GM12864 (cell line): ENCODE measurements around the gene PPARA.

Experiments used
- DNase-seq: peaks from one replicate; pipeline ENCODE4 v3.0.0-alpha.2; 2011; ENCODE audit warnings: low read depth
- H3K4me3 ChIP-seq: 2 replicates; pipeline ENCODE4 v1.5.1; 2011; ENCODE audit warnings: mild to moderate bottlenecking, low read depth, low read length, control low read depth
- TF ChIP-seq, protein P1 (sequence below): IDR thresholded peaks from 2 replicates; pipeline ENCODE4 v1.5.1; 2011; ENCODE audit warnings: low read depth, mild to moderate bottlenecking, moderate library complexity, low read length, control low read depth, inconsistent platforms; ENCODE audit errors: missing control alignments

Gene PPARA

DNA sequence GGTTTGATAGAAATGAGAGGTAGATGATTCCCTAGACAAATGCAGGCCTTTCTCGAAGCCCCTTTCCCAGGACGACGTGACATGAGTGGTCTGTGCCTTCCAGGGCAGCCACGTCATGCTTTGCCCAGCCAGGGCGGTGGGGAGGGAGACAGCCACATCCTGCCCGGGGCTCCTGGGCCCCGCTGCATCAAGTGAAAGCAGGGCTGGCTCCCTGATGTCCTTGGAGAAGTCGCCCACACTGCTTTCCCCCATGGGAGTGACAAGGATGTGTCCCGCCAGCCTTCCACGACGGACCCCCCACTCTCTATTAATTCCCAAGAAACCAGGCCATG is 13.2 kb downstream of the PPARA start:
- no peak for DNase-seq
- TF ChIP-seq, protein P1, sequence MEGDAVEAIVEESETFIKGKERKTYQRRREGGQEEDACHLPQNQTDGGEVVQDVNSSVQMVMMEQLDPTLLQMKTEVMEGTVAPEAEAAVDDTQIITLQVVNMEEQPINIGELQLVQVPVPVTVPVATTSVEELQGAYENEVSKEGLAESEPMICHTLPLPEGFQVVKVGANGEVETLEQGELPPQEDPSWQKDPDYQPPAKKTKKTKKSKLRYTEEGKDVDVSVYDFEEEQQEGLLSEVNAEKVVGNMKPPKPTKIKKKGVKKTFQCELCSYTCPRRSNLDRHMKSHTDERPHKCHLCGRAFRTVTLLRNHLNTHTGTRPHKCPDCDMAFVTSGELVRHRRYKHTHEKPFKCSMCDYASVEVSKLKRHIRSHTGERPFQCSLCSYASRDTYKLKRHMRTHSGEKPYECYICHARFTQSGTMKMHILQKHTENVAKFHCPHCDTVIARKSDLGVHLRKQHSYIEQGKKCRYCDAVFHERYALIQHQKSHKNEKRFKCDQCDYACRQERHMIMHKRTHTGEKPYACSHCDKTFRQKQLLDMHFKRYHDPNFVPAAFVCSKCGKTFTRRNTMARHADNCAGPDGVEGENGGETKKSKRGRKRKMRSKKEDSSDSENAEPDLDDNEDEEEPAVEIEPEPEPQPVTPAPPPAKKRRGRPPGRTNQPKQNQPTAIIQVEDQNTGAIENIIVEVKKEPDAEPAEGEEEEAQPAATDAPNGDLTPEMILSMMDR = no peak
- no peak overlapping the region for H3K4me3 ChIP-seq

DNA sequence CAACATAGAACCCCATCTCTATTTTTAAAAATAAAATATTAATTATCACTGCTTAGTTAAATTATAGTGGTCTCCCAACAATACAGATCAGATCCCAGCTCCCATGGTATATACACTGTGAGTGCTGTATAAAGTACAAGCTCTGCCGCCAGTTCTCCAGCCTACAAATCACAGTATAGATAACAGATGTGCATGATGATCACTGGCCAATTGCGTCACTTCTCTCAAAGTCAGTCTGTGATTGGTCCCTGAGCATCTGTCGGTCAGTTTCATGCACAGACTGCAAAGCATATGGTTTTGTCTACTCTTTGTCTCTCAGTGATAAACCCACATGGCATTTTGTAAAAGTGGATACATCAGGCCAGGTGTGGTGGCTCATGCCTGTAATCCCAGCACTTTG is 15.7 kb downstream of the PPARA start:
- DNase-seq = no peak
- no peak overlapping the region for H3K4me3 ChIP-seq
- TF ChIP-seq, protein P1 = no peak

DNA sequence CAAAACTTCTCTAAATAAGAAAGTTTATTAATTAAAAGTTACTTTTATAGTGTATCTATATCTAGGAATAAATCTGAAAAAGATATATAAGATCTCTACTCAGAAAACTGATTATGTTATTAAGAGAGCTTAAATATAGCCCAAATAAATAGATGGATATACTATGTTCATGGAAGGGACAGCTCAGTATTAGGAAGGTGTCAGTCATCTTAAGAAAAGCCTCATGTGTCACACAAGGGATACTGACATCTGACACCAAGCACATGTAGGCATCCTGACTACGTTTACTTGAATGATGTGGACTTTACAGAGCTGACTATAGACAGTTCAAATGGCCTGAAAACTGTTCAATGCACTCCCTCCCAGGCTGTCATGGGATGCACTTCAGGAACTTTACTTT is 19.3 kb downstream of the PPARA start:
- DNase-seq = no peak
- no peak overlapping the region for H3K4me3 ChIP-seq
- TF ChIP-seq, protein P1 = no peak

DNA sequence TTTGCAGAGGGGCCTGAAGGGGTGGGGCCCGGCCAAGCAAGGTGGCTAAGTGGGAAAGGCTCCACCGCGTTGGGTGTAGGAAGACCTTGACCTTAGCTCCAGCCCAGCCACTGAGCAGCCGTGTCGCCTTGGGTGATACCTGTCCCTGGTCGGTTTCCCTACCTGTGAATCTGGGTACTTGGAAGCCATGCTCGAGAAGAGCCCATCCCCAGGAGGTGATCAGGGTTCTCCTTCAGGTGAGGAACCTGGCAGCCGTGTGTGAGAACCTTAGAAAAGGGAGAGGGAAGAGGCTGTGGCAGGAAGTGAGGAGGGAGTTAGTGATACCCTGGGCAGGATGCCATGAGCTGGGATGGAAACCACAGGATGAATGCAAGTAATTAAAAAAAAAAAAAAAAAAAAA is 21.6 kb downstream of the PPARA start:
- TF ChIP-seq, protein P1 = no peak
- no peak overlapping the region for H3K4me3 ChIP-seq
- DNase-seq = no peak

DNA sequence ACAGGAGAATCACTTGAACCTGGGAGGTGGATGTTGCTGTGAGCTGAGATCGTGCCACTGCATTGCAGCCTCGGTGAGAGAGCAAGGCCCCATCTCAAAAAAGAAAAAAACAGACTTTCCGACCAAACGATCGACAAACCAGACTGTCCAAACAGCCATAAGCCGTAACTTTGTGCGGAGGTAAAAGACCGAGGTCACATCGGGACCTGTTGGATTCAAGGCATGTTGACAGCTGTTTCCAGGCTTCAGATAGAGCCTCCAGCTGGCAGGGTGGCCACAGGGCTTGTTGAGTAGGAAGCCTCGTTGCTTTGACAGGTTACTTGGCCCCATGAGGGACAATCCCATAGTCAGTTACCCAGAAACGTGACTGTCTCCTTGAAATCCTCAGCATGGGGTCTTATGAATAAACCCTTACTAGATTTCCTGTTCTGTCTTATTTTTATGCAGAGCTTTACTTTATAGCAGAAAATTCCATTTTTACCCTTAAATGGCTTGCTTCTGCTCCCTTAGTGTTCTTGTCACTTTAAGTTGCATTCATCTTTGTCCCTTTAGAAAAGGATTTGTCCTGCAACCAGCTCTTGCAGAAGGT is 22.3 kb downstream of the PPARA start:
- H3K4me3 ChIP-seq = no peak overlapping the region
- TF ChIP-seq, protein P1 = no peak
- DNase-seq = no peak

DNA sequence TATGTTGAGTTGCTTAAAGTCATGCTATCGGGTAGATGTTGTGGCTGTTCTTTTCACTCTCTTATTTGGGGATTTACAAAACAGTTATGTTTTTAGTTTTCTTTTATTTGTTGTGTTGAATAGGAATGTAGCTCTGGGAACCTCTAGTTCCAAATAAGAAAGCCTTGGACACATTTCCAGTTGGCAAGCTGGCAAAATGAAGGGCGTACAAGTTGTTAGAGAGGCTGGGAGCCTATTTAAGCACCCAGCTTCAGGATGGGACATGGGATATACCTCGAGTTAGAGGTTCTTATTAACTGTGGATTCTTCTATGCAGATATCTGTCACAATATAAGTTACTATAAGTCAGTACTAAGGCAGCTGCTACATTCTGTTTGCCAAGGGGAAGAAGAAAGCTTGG is 22.8 kb downstream of the PPARA start:
- TF ChIP-seq, protein P1 = no peak
- no peak for DNase-seq
- H3K4me3 ChIP-seq = no peak overlapping the region

DNA sequence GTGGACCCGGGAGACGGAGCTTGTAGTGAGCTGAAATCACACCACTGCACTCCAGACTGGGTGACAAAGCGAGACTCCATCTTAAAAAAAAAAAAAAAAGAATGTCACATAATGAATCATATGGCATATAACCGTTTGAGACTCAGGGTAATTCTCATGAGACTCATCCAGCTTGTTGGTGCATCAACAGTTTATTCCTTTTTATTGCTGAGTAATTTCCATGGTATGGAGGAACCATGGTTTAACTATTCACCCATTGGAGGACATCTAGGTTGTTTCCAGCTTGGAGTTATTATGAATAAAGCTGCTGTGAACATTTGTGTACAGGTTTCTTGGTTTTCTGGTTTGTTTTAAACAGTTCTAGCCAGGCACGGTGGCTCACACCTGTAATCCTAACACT is 25.3 kb downstream of the PPARA start:
- no peak overlapping the region for H3K4me3 ChIP-seq
- DNase-seq = no peak
- TF ChIP-seq, protein P1 = no peak
